GM21528 (cell line): ENCODE results near the gene RECK.
"Not testable (repeated sequence)": the region's sequence is repeated elsewhere in the genome, so short reads cannot be mapped to it uniquely, and the experiment has no call there.

Experiments
- ATAC-seq: cut with Tn5 transposase; IDR thresholded peaks from one replicate; pipeline ENCODE4 v1.9.1; 2021; ENCODE audit warnings: mild to moderate bottlenecking, moderate library complexity; ENCODE audit not compliant: unreplicated experiment, low FRiP score

Gene RECK

GRCh38 chr9:36053971-36054370 is 17.3 kb downstream of the RECK start:
- ATAC-seq: no peak

GRCh38 chr9:36056896-36057295 is 20.2 kb downstream of the RECK start:
- ATAC-seq: no peak

GRCh38 chr9:36063804-36064447 is 27.2 kb downstream of the RECK start:
- ATAC-seq: no peak

DNA sequence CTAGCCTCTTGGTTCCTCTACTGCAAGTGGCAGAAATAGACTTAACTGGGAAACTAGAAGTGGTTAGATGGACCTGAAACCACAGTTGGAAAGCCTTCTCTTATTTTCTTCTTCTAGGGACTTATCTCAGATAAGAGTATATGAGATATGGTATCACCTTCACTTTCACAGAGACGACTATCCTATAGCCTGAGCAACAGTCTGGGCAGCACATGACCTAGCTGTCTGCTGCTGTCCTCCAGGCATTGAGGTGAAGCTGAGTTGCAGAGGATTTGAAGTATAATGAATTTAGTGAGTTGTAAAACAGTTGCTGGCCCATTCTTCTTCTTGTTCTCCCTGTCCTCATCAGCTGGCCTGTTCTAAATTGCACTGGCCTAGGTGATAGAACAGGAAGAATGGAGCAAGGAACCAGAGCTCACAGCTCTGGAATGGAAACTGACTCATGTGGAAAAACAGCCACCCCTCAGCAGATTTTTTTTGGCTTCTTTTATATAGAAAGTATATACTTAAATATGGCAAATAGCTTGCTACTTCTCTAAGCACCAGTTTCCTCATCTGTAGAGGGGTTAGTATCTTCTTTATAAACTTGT is 27.8 kb downstream of the RECK start:
- no peak for ATAC-seq

DNA sequence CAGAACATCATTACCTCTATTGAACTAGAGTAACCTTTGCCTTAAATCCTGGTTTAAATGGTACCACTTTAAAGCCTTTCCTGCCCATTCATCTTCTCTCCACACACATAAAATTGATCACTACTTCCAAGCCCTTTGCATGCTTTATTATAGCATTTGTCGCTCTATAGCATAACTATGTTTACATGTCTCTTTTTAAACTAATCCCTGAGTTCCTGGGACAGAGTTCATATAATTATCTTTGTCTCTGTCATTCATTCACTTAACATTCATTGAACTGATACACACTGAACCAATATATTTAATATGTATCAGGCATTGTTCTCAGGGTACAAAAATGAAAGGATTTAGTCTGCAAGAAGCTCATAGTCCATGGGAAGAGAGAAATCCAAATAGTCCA is 37.3 kb downstream of the RECK start:
- no peak for ATAC-seq

DNA sequence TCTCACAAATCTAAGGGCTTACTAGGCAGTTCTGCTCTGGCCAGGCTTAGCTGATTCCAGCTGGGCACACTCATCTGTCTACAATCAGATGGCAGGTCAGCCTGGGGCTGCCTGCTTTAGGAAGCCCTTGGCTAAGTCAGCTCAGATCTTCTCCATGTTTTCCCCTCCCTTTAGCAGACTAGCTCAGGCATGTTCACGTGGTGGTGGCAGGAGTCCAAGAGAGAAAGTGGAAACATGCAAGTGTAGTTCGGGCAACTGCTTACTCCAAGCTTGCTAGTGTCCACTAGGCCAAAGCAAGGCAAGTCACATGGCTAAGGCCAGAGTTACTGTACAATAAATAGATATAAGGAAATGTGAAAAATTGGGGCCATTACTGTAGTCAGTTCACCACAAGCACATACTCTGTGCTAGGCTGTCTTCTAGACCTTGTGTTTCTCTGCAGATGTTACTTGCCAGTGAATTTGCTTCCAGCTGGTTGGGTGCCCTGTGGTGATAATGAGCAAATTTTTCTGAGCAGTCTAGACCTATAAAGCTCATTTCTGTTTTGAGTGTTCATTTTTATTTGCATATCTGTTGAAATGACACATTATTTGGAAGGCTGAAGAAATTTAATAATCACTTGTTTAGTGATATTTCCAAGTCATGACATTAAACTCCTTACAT is 38.3 kb downstream of the RECK start:
- no peak for ATAC-seq

GRCh38 chr9:36078051-36078450 is 41.3 kb downstream of the RECK start:
- ATAC-seq: no peak

- no peak for ATAC-seq
These were observed 43.8 kb downstream of the RECK start for GRCh38 chr9:36080519-36080918.

GRCh38 chr9:36082931-36083330 is 46.2 kb downstream of the RECK start:
- ATAC-seq: no peak

- ATAC-seq: no peak
These were observed 49.7 kb downstream of the RECK start for GRCh38 chr9:36086442-36086841.

- ATAC-seq: not testable (repeated sequence)
These were observed 50.3 kb downstream of the RECK start for GRCh38 chr9:36087054-36087453.

GRCh38 chr9:36088020-36088419 is 51.3 kb downstream of the RECK start:
- no peak for ATAC-seq

- ATAC-seq: no peak
These were observed 54.6 kb downstream of the RECK start for GRCh38 chr9:36091026-36091953.

DNA sequence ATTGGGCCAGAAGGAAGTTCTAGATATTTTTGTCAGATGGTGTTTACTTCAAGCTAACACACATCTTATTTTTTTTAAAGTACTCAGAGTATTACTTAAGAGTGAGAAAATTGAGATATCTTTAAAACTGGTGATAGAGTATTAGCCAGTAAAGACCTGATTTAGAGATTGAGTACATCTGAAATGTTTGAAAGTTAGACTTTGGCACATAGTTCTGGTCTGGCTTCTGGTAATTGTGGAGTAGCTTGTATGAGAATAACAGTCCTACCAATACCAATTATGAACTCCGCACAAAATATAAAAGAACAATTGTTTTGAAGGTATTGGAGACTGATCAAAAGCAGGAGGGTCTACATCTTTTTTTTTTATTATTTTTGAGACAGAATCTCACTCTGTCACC is 55.3 kb downstream of the RECK start:
- ATAC-seq: no peak

DNA sequence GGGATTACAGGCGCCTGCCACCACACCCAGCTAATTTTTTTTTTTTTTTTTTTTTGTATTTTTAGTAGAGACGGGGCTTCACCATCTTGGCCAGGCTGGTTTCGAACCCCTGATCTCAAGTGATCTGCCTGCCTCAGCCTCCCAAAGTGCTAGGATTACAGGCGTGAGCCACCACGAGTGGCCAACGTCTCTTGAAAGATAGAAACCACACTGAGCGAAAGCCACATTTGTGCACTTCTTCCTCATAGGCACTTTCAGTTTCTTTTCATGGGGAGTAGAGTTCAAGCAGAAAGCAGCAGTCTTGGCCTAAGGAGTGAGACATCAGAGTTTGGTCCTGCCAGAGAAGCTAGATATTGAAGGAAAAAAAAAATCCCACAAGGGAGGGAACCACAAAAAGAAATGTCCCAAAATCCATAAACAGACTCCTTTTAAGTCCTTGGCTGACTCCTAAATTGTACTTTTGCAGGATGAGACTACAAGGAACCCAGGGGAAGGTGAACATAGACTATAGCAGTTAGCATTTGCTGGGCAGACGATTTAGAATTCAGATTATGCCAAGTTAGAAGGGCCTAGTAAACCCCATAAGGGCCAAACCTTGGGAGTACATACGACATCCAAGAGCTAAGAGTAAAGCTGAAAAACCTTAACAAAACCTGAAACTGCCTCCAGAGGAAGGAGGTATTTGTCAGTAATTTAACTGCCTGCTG is 55.9 kb downstream of the RECK start:
- ATAC-seq: peak; percentile 71

DNA sequence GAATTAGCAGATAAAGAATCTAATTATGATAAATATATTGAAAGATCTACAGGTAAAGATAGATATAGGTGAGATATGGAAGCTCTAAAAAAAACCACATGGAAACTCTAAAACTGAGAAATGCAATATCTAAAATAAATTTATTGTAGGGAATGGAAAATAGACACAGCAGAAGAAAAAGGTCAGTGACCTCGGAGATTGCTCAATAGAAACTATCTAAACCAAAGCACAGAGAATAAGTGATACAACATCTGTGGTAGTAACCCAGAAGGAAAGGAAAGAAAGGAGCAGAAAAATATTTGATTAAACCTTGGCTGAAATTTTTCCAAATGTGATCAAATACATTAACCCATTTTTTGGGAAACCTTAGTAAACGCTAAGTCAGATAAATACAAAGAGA is 56.7 kb downstream of the RECK start:
- no peak for ATAC-seq

- ATAC-seq: no peak
These were observed 63.0 kb downstream of the RECK start for GRCh38 chr9:36099718-36100117.

DNA sequence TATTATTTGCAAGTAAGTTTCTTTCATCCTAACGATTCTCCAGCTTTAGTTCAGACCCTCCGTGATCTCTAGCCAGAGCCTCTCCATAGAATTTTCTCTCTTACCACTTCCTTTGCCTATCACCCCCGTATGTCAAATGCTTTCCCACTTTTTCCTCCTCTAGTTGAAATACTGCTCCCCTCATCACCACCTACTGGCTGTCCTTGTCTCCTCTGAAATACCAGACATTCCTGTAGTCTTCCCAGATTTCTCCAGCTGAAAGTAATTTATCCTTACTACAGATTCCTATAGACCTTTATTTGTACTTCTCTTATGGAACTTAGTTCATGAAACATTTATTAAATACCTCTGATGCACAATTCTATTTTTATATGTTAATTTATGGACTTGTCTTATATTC is 63.8 kb downstream of the RECK start:
- no peak for ATAC-seq

DNA sequence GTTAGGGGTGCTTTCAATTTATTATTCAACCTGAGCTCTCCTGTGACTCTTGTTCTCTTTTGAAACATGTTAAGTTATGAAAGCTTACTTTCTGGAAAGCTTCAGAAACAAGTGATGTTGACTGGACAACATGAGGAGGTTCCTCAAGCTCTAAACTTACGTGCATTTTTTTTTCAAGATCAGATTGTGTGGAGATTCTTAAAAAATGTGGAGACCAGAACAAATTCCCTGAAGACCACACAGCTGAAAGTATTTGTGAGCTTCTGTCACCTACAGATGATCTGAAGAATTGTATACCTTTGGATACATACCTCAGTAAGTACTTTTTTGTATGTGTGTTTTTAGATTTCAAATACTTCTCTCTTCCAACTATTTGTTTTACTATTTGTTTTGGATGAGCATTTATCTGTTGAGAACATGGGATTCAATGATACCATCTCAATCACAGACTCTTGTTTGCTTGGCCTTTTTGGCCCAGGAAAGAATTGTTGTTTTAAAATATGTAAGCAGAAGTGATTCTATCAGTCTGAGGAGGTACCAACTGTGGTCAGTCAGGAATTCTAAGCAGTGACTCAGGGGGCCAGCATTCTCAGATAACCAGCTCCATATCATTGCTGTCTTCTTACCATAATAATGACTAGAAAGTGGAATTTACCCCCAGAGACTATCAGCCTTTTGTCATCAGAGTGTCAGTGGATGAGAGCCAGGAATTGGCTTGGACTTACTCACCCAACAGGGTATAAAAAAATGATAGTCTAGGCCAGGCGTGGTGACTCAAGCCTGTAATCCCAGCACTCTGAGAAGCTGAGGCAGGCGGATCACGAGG is 65.4 kb downstream of the RECK start:
- ATAC-seq: no peak
